Mucosa of gallbladder (tissue), 1 donor: Measurements from ENCODE around the gene RNU6-1. TPM values are rescaled to one million over a fixed set of nuclear protein-coding genes. Genes with fewer than 3 reads are reported as not detected.

Experiments
- DNase-seq: peaks from one replicate; pipeline ENCODE4 v3.0.0-alpha.2; 2020; ENCODE audit warnings: low spot score
- total RNA-seq: library from RNA; stranded (reverse); gene quantifications from one replicate; pipeline ENCODE4 v1.2.1, GENCODE V29; 2021
- donor health status: DM: no; HTN: no; CAD: no.

Gene RNU6-1
- total RNA-seq = not detected

DNA sequence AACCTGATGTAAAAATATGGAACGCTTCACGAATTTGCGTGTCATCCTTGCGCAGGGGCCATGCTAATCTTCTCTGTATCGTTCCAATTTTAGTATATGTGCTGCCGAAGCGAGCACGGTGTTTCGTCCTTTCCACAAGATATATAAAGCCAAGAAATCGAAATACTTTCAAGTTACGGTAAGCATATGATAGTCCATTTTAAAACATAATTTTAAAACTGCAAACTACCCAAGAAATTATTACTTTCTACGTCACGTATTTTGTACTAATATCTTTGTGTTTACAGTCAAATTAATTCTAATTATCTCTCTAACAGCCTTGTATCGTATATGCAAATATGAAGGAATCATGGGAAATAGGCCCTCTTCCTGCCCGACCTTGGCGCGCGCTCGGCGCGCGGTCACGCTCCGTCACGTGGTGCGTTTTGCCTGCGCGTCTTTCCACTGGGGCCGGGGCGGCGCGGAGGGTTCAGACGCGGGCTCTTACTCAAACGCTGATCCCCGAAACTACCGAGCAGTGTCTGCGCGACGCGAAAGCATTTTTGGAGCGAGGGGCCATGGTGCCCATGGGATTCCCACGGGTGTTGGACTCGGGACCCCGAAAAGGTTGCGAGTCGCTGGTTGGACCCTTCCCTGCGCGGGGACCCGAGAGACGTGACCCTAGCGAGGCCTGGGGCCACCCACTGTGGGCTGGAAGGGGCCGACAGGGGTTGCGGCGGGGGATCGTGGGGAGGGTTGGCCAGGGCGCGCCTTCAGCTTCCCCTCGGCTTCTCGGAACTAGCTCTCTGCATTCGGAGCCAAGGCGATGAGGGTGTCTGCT is at the start of gene RNU6-1:
Gene RNU6-1 (minus strand): TSS at position 117 of the 820 bp plus-strand sequence.
- DNase-seq = peak; percentile 97

DNA sequence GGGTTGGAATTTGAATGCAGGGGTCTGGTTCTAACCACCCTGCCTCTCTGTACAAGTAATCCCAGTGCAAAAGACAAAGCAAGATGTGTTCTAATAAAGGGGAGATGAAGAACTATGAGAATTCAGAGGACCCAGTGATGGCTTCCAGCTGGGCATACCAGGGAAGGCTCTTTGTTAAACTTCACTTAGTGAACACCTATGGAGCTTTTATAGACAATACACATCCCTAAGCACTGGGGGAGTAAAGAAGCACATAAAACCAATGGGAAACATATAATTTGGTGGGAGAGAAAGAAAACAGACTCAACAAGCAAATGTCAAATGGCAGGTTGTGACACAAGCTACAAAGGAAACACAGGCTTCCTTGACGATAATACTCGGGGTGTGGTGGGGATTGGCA is 47.9 kb upstream of the RNU6-1 start:
- no peak for DNase-seq

DNA sequence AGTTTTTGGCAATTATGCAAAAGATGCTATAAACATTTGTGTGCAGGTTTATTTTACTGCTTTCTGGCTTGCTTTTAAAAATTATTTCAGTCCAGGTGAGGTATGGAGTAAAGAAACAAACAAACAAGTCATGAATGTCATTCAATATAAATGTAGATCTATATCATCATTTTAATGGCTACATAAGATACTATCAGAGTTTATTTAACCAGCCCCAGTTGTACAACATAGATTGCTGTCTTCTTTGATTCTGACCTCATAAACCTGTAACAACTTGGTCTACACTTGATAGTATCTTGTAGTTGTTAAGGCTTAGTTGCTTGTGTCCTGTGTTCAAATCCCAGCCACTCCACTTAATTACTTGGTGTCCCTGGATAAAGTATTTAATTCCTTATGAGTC is 46.0 kb upstream of the RNU6-1 start:
- no peak for DNase-seq

DNA sequence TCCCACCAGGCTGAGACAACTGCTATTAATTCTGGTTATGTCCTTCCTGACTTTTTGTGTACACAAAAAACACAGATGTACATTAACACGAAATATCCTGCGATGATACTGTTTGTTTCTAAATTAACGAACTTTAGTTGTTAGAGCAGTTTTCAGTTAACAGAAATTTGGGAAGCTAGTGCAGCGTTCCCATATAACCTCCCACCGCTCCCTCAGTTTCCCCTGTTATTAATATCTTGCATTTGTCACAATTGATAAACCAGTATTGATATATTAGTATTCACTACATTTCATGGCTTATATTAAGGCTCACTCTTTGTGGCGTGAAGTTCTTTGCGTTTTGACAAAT is 45.3 kb upstream of the RNU6-1 start:
- DNase-seq = no peak

DNA sequence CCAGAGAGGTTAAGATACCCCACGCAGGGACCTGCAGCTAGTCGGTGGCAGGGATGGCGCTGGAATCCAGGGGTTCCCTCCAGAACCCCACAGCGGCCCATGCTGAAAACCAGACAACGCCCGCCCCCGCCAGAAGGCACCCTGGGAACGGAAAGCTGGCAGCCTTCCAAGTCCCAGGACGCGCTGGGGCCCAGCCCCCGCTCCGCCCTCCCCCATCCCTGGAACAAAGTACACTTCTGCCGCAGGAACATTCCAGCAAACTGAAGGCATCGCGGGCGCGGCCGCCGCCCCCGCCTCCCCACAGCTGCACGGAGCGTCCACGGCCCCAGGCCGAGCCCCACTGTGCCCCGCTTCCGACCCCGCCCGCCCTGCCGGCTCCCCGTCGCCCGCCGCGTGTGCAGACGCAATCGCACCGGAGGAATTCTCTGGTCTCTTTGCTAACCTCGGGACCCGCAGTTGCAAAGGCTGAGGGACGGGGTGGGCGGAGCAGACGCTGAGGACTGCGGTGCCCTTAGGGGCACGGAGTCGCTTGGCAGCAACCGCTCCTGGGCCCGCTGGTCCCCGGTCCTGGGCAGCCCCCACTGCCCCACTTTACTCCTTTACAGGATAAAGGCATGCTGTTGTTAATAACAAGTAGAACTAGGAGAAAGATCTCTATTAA is 44.8 kb upstream of the RNU6-1 start:
- peak; percentile 92 for DNase-seq

DNA sequence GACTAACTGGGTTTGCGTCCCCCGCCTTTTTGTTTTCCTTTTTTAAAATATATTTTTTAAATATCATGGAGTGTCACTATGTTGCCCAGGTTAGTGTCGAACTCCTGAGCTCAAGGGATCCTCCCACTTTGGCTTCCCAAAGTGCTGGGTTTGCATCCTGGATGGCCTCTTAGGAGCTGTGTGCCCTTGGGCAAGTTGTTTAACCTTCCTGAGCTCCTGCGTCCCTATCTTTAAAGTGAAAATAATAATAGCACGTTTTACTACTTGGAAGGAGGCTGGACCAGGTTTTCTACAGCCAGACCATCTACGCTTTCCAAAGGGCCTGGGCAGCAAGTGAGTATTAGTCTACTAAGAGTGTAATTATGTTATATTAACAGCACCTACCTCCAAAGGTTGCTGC is 44.2 kb upstream of the RNU6-1 start:
- no peak for DNase-seq

DNA sequence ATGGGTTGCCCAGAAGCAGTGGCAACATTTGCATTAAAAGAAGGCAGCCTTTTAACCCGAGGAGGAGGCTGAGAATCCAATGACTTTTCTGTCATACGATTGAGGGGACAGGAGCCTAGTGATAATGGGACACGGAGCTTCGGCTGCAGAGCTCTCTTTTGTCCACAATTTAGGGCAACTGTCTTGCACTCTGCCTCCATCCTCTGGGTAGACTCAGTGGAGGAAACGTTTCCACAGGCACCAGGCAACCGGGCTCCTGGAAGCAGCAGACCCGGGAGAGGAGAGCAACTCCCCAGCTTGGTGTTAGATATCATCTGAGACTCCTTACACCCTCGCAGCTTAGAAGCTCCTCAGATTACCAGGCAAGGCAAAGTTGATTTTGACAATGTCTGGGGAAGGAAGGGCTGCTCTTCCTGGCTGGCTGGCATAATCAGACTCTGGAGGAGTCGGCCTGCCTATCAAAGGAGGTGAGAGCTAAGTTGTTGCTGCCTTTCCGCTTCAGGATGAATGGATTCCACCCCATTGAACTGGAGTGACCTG is 43.5 kb upstream of the RNU6-1 start:
- DNase-seq = peak; percentile 10

DNA sequence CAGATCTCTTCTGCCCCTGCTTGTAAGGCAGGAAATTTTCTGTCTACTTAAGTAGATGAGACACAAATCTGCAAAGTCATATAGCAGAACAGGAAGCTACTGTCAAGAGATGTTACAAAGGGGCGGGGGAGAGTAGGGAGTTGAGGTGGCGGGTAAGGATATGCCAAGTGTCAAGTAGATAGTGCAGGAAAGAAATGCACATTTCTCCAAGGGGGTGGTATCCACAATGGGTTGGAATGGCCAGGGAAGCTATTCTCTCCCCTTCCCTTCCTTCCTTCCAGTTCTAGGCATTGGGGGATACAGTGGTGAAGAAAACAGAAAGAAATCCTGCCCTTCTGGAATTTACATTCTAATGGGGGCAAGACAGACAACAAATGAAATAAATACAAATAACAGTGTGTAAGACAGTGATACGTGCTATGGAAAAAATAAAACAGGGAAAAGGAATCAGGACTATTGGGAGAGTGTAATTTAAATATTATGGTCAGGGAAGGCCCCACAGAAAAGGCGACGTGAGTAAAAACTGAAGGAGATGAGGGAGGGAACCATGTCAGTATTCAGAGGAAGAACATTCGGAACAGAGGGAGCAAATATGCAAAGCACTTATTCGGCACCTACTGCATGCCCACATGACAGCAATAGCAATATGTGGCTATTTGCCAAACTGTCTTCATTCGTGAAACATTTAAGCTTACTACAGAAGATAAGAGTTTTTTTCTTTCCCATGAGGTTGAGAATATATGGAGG is 42.8 kb upstream of the RNU6-1 start:
- DNase-seq = peak; percentile 12

DNA sequence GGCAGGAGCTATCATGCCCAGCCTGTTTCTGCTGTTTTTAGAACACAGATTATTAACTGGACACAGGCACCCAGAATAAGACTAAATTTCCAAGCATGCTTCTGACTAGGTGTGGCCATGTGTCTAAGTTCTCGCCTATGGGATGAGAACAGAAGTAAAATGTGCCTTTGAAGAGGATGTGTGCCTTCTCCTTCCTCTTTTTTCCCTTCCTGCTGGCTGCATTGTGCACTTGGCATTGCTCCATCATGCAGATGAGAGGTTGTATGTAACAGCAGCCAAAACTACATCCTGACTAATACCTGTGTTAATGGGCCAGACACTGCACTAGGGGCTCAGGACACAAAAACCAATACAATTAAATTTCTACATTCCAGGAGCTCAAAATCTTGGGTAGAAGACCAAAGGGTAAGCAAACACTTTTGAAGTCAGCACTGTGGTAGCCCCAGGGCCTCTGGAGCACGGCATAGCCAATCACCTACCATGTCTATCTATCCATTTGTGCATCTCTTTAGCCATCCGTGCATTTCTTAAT is 40.9 kb upstream of the RNU6-1 start:
- peak; percentile 27 for DNase-seq

DNA sequence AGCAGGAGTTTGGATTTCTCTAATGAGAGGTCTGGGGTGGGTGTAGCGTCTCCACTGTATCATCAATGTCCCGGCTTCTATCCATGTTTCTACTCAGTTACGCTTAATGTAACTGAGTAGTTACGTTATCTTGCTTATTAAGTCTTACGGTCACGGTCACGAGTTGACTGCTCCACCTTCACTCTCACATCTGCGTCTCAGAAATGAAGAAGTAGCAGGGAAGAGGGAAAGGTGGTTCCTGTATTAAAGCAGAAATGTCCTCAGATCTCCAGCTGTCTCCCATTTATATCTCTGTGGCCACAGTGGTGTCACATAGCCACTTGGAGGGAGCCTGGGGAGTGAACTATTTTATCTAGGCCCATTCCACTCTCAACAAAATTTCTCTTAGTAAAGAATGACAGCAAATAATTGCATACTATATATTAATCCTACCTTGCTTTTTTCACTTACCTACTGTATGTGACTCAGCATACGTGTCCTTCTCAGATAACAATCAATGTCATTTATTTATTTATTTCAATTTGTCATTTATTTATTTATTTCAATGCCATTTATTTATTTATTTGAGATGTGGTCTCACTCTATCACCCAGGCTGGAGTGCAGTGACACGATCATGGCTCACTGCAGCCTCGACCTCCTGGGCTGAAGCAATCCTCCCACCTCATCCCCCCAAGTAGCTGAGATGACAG is 39.7 kb upstream of the RNU6-1 start:
- DNase-seq = no peak

DNA sequence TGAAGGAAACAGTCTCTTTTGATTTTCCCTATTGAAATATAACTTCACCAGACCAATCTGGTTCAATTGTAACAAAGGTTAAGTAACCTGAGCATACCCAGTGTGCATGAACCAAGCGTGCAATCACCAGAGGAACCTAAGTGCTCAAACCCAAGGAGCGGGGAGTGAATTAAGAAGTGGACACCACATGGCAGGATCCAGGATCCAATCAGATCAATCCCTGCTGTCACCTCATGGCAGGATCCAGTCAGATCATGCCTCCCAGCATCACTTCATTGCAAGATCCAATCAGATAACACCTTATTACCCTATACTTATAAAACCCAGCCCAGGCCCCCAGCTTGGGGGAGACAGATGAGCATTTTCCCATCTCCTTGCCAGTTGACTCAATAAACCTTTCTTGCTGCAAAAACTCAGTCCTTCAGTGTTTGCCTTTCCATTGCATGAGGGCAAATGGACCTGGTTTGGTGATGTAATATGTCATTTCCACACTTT is 38.9 kb upstream of the RNU6-1 start:
- DNase-seq = no peak

DNA sequence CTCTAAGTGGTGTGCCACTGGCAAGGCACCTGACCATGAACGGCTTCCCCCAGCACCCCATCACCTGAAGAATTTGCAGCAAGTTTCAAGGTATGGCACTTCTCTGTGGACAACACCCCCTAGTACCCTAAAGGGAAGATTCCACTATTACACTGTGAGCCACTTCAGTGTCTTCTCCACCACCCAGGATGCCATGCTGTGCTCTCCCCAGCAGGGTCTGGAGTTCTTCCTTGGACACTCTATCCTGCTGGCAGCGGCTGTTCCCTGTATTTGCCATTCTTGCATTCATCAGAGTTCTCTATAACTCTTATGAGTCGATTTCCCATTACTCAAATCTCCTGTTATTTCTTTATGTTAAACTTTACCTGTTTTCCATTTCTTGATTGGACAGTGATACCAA is 33.9 kb upstream of the RNU6-1 start:
- DNase-seq = no peak

DNA sequence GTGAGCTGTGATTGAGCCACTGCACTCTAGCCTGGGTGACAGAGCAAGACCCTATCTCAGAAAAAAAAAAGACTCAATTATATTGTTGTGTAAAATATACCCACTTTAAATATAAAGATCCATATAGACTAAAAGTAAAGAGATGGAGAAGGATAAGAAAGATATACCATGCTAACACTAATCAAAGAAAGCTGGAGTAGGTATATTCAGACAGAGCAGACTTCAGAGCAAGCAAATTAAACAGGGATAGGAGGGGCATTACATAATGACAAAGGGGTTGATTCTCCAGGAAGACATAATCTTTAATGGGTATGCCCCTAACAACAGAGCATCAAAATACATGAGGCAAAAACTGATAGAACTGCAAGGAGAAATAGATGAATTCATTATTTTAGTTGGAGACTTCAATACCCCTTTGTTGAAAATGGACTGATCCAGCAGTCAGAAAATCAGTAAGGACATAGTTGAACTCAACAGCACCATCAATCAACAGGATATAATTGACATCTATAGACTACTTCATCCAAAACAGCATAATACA is 31.1 kb upstream of the RNU6-1 start:
- no peak for DNase-seq

DNA sequence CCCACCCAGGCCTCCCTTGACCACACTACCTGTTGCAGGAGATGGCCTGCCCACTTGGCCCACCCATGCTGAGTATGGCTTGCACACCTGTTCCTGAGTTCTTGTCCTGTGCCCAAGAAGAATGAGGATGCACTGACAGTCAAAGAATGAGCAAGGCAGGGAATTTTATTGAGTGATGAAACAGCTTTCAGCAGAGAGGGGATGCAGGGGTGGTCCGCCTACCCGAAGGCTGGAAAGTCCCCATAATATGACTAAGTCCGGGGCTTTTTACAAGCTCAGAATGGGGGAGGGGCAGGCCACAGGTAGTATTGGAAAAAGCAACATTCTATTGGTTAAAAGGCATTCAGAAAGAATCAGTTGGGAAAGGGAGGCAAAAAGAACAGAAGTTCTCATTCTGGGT is 29.9 kb upstream of the RNU6-1 start:
- no peak for DNase-seq

DNA sequence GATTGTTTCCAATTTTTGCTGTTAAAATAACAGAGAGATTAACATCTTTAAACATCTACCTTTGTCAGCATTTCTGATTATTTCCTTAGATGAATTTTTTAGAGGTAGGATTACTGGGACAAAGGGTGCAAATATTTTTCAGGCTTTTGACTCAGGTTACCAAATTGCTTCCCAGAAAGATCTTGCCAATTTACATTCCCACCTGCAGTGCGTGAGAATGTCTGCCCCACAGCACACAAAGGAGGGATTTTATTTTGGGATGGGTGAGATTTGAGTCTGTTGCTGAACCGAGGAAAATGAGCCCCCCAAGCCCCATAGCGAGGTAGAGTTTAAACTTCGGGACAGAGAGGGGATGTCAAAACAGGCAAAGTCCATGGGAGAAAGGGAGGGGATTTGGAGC is 25.9 kb upstream of the RNU6-1 start:
- no peak for DNase-seq

DNA sequence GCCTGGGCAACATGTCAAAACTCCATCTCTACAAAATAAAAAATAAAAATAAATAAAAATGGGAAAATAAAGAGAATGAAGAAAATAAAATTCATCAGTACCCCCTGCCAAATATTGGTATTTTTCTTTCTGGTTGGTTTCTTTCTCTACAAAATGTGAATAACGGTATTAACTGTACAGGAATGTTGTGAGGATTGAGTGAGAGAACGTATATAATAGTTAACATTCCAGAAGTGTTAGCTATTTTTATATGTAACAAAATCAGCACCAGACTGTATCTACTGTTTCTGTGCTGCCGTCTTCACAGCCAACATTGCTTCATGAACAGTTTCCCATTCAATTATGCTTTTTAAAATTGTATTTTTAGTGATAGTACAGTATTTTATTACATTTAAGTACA is 25.5 kb upstream of the RNU6-1 start:
- DNase-seq = no peak

DNA sequence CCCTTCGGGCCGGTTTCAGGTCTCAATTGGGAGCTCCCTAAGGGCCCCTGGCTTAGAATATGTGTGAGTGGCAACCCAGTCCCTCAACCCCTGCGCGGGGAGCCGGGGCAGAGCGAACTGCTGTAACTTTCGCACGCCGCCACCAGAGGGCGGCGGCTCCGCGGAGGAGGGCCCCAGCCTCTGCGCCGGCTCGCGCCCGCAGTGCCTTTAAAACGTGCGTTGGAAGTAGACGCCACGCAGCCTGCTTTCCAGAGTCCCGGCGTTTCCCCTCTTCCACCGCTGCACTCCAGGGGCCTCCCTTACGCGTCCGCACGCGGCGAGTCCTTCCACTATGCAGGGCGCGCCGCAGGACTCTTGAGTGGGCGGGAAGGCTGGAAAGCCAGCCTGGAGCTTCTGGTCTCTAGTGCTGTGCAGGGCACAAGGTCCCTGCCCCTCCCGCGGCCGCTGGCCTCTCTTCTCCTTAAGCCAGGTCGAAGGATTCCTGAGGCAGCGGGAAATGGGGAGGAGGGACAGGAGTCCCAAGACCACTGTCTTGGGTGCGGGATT is 23.7 kb upstream of the RNU6-1 start:
- DNase-seq = peak; percentile 65

DNA sequence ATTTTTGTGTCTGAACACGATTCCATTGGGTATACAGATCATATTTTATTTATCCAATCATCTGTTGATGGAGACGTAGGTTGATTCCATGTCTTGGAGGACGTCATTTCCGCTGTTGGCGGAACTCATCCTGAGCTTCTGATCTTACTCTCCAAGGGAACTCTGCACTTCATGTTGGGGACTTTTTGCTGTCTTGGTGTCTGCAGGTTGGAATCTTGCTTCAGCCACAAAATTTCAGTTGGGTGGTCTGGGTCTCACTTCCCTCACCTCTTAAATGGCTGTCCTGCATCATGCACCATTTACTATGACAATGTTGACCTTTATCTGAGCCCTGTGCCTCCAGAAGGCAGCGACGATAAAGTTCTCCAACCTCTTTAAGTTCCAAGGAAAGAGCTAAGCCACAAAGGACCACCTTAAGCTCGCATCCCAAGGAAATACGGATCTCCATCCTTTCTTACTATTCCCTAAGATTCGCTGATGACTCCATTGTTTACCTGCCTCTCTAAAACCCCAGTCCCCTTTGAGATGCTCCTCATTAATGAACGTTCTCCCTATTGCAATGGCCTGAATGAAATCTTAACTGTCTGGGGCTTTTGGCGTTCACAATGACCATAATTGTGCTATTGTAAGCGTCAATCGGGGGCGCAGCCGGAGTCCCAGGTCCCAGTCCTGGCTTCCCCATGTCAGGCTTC is 23.1 kb upstream of the RNU6-1 start:
- no peak for DNase-seq

DNA sequence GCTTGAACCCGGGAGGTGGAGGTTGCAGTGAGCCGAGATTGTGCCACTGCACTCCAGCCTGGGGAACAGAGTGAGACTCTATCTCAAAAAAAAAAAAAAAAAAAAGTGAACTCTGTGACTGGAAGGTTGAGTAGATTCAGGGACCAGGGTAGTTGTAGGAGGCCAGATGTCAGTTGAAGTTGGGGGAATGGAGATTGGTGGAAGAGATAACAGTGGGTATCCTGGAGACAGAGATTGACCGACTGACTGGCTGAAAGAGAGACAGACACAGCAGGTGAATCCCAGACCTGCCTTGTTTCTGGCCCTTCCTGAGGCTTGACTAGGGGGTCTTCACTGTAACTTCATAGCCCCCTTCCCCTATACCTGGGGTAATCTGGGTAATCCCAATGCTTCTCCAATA is 22.1 kb upstream of the RNU6-1 start:
- DNase-seq = no peak

DNA sequence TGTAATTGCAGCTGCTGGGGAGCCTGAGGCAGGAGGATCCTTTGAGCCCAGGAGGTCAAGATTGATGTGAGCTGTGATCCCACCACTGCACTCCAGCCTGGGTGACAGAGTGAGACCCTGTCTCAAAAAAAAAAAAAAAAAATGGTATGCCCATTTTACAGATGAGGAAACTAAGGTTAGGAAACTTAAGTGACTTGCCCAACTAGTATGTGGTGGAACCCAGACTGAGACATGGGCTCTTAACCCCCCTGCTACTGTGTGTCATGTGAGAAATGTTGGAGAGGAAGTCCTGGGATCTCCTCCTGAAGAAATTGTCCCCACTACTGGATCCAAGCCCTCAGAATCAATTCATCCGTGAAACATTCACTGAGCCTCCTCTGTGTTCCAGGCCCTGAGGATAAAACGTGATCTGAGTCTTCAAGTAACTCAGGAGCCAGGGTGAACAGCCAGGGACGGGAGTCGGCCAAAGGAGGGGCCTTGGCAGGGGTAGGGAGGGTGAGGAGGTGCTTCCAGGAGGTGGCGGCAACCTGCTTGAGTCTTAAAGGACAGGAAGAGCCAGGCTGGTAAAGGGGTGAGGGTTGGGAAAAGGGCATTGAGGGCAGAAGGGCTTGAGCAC is 19.6 kb upstream of the RNU6-1 start:
- DNase-seq = no peak
